HUES6 (cell line): Measurements from ENCODE around the gene KIFC1.
A peak's percentile ranks its signal among the peaks of the same experiment; 100 is the strongest.
"Not testable (repeated sequence)": the region's sequence is repeated elsewhere in the genome, so short reads cannot be mapped to it uniquely, and the experiment has no call there.

Source experiments
- H3K27ac ChIP-seq: 2 replicates; pipeline ENCODE4 v1.7.0; 2013; ENCODE audit warnings: low read depth, mild to moderate bottlenecking, low read length, inconsistent platforms
- H3K27me3 ChIP-seq: 2 replicates; pipeline ENCODE4 v1.6.1; 2013; ENCODE audit warnings: low read length; ENCODE audit not compliant: control insufficient read depth, insufficient read depth
- H3K36me3 ChIP-seq: 2 replicates; pipeline ENCODE4 v1.6.1; 2013; ENCODE audit warnings: low read length; ENCODE audit not compliant: control insufficient read depth, insufficient read depth
- H3K4me1 ChIP-seq: 2 replicates; pipeline ENCODE4 v1.6.1; 2013; ENCODE audit warnings: low read length; ENCODE audit not compliant: control insufficient read depth, insufficient read depth
- H3K4me3 ChIP-seq: 2 replicates; pipeline ENCODE4 v1.5.1; 2013; ENCODE audit warnings: low read depth, low read length
- H3K9ac ChIP-seq: one replicate; pipeline ENCODE4 v1.6.1; 2013; ENCODE audit warnings: mild to moderate bottlenecking, low read length
- H3K9me3 ChIP-seq: 2 replicates; pipeline ENCODE4 v1.6.1; 2013; ENCODE audit warnings: low read depth, low read length; ENCODE audit not compliant: control insufficient read depth, insufficient read depth

Gene KIFC1

DNA sequence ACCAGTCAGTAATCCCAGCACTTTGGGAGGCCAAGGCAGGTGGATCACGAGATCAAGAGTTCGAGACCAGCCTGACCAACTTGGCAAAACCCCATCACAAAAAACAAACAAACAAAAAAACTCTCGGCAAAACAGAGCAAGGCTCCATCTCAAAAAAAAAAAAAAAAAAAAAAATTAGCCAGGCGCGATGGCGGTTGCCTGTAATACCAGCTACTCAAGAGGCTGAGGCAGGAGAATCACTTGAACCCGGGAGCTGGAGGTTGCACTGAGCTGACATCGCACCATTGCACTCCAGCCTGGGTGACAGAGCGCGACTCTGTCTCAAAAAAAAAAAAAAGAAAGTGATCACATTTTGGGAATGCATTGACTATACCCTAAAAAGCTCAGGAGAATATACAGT lies 12.4 kb upstream of the KIFC1 start:
- H3K4me1 ChIP-seq, H3K27me3 ChIP-seq, H3K9me3 ChIP-seq, H3K36me3 ChIP-seq, H3K27ac ChIP-seq, H3K4me3 ChIP-seq, H3K9ac ChIP-seq: not testable (repeated sequence)

DNA sequence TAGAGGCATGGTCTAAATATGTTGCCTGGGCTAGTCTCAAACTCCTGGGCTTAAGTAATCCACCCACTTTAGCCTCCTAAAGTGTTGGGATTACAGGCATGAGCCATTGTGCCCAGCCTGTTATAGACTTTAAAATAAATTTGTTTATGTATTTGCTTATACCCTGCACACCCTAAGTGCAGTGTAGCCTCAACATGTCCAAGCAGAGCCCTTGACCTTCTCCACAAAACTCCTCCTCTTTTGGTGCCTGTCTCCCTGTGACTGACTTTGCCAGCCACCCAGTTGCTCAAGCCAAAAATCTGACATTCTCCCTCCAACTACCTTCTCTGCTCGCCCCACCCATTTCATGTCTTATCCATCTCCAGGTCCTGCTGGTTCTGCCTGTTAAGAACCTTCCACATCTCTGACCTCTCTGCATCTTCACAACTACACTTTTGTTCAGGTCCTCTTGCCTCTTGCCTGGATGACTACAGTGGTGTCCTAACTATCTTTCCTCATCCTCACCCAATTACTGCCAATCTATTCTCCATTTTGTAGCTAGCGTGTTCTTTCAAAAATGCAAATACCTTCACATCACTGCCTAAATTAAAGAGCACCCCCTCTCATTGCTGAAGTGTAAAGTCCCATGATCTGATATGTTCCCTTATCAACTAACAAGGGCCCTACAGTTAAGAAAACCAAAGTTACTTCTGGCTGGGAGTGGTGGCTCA lies 11.2 kb upstream of the KIFC1 start:
- Histone ChIP-seq H3K36me3 (no peaks in the 10 kb centered on the region), H3K4me3 (no peak overlapping the region), H3K9me3 (no peaks in the 10 kb centered on the region), H3K27me3 (no peaks in the 10 kb centered on the region), H3K27ac (no peak overlapping the region), H3K4me1 (peaks cover 4% of the 10 kb centered on the region; the same call in 1 of the 2 replicates), H3K9ac (no peak overlapping the region)

DNA sequence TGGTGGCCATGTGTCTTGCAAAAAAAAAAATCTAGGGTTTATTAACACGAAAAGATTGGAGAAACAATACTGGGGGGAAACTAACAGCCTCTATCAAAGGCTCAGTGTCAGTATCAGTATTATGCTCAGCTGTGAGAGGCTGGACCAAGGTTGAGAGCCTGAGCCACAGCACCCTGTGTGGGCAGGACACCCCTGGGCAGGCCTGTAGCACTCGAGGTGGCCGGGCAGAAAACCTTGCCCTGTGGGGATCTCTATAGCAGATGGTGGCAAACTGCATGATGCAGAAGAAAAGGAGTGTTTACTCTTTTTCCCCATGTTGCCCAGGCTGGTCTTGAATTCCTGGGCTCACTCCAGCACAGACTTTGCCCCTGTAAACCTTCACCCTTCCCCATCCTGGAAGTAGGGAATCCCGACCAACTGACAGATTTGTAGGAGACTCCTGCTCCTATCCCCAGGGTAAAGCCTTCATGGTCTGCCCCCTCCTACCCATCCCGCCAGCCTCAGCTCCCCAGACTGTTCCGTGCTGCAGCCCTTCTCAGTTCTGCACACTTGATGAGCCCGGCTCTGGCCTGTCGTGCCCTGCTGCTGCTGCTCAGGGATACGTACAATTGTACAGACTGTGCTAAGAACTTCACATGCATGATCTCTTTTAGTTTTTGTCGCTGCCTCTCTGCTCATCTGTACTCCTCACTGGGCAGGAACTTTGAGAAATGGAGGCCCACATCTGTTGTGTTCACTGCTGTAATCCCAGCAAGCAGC lies 8.0 kb upstream of the KIFC1 start:
- no peak overlapping the region for H3K9ac ChIP-seq
- no peaks in the 10 kb centered on the region for H3K27me3 ChIP-seq
- no peak overlapping the region for H3K4me3 ChIP-seq
- no peaks in the 10 kb centered on the region for H3K9me3 ChIP-seq
- no peaks in the 10 kb centered on the region for H3K36me3 ChIP-seq
- H3K27ac ChIP-seq, result no peak overlapping the region
- no peaks in the 10 kb centered on the region for H3K4me1 ChIP-seq

DNA sequence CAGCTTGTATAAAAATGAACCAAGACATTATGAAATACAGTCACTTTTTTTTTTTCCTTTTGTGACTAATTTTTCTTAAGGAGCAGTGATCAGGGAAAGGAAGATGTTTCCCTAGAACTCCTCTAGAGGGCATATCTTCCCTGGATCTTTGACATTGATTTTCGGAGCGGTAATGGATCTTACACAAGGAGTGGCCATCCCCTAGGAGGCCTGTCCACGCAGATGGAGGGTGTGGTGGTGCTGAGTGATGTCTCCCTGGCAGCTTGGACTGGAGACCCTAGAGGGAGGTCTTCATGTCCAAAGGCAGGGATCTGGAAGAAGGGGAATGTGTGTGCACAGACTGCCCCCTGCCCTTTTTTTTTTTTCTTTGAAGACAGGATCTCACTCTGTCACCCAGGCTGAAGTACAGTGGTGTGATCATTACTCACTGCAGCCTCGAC lies 7.0 kb upstream of the KIFC1 start:
- H3K4me3 ChIP-seq, result no peak overlapping the region
- no peak overlapping the region for H3K9ac ChIP-seq
- no peaks in the 10 kb centered on the region for H3K4me1 ChIP-seq
- no peak overlapping the region for H3K27ac ChIP-seq
- H3K9me3 ChIP-seq, result no peaks in the 10 kb centered on the region
- no peaks in the 10 kb centered on the region for H3K36me3 ChIP-seq
- no peaks in the 10 kb centered on the region for H3K27me3 ChIP-seq

DNA sequence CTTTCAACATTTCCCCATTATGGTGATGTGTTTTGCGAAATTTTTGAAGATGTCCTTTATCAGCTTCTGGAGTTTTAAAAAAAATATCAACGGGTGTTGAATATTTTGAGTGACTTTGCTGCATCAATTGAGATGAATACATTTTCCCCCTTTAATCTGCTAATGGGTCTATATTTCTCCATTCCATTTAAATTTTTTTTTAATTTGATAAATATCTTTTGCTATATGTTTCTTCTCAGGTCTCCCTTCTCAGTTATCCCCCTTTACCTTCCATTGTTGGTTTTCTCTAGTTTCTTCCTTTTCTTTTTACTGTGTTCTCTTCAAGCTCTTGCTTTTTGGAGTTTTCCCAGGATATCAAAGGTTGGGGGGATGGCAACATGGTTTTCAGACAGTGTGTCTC lies 1.4 kb upstream of the KIFC1 start:
- Histone ChIP-seq H3K9ac (no peak overlapping the region), H3K4me3 (no peak overlapping the region), H3K36me3 (peaks cover 5% of the 10 kb centered on the region; the same call in 1 of the 2 replicates), H3K27me3 (no peaks in the 10 kb centered on the region), H3K9me3 (no peaks in the 10 kb centered on the region), H3K4me1 (peaks cover 14% of the 10 kb centered on the region), H3K27ac (no peak overlapping the region)

DNA sequence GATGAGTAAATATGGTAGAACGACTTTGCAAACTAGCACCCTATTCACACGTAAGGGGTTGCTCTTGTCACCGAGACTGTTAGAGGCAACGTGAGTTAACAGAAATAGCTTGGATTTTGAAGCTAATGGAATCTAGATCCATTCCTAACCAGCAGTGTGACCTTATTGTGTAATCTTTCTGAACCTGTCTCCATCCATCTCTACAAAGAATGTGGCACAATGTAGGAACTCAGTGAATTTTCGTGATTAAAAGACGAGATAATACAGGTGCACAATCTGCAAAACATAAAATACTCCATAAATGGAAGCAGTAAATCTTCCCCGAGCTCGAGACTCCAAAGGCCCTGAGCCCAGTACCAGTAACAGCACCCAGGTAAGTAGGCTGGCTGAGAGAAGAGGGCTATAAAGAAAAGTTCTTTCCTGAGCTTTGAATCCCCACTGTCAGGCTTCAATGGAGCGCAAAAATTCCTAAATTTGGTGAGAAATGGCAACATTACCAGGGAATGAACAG lies 801 bp upstream of the KIFC1 start:
- Histone ChIP-seq H3K9ac (peak overlapping the region; percentile 78), H3K27ac (peak overlapping the region; percentile 76), H3K9me3 (no peaks in the 10 kb centered on the region), H3K4me1 (peaks cover 14% of the 10 kb centered on the region), H3K4me3 (peak overlapping the region; percentile 48), H3K27me3 (no peaks in the 10 kb centered on the region), H3K36me3 (peaks cover 8% of the 10 kb centered on the region; the same call in 1 of the 2 replicates)

DNA sequence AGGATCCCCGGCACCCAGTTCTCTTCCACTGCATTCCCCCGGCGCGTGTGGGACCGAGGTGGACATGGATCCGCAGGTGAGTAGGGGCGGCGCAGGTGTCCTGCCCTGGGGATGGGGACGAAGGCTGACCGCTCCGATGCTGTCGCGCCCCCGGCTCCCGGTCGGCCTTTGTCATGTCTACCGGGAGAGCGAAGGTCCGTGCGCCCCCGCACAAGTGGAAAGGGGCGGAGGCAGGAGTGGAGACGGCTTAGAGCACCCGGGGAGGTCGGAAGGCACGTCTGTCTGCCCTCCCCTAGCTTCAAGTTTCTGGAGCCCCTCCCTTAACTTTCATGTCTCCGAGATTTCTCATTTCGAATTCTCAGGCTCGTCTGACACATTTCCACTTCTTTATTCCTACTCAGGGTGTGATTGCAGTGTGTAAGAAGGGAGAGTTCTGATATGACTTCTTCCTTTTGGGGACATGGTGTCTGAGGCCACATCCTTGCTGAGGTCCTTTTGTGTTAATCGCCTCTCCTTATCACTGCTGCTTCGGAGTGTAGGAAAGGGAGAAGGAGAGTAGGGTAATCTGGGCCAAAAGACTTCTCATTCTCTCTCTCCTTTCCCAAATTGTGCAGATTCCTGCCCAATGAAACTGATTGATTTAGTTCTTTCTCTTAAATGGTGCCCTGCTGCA lies 435 bp downstream of the KIFC1 start:
- peaks cover 11% of the 10 kb centered on the region; the same call in 1 of the 2 replicates for H3K36me3 ChIP-seq
- H3K27me3 ChIP-seq, result no peaks in the 10 kb centered on the region
- H3K4me3 ChIP-seq, result peak overlapping the region; percentile 93
- peaks cover 14% of the 10 kb centered on the region for H3K4me1 ChIP-seq
- H3K9ac ChIP-seq, result peak overlapping the region; percentile 89
- peak overlapping the region; percentile 73; the same call in 1 of the 2 replicates for H3K27ac ChIP-seq
- H3K9me3 ChIP-seq, result no peaks in the 10 kb centered on the region

DNA sequence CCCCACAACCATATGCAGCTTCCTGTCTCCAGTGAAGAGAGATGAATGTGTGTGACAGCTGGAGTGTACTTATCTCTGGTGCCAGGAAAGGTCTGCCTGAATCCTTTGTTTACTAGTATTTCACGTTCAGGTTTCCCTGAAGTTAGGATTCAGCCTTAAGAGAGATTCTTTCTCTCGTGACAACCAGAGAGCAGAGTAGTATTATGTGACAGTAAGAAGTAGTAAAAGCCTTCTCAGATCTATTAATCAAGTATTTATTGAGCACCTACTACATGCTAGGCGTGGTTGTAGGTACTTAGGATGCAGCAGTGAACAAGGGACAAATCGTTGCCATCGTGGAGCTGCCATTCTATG lies 949 bp downstream of the KIFC1 start:
- Histone ChIP-seq H3K27me3 (no peaks in the 10 kb centered on the region), H3K9ac (peak overlapping the region; percentile 89), H3K36me3 (peaks cover 14% of the 10 kb centered on the region), H3K27ac (no peak overlapping the region), H3K9me3 (no peaks in the 10 kb centered on the region), H3K4me3 (peak overlapping the region; percentile 93), H3K4me1 (peaks cover 14% of the 10 kb centered on the region)

DNA sequence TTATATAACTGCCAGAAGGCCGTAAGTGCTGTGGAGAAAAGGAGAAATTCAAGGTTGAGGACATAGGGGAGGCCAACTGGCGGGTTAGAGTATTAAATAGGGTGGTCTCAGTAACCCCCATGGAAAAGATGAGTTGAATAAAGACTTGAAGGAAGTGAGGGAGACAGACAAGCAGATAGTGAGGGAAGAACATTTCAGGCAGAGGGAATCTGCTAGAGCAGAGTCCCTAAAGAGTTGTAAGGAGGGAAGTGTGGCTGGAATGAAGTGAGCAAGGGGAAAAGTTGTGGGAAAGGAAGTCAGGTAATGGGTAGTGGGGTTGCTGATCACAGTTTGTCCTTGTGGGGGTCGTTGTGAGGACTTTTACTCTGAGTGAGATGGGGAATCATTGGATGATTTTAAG lies 1.4 kb downstream of the KIFC1 start:
- Histone ChIP-seq H3K27me3 (no peaks in the 10 kb centered on the region), H3K27ac (no peak overlapping the region), H3K4me3 (peak overlapping the region; percentile 93), H3K36me3 (peaks cover 18% of the 10 kb centered on the region), H3K4me1 (peaks cover 14% of the 10 kb centered on the region), H3K9ac (peak overlapping the region; percentile 89), H3K9me3 (no peaks in the 10 kb centered on the region)

DNA sequence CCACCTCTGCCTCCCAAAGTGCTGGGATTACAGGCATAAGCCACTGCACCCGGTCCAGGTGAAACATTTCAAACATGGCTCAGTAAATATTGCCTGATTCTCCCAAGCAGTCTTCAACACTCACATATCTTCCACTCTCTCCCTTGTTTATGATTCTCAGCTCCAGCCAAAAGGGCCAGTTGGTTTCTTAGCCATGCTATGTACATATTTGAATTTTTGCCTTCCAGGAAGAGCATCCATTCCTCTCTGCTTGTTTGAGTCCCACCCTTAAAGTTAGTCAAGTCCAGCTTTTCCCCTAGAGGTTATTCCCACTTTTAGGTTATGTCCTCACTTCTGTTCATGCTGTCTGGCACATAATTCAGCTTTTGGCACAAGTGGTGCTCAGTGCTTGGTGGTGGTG lies 5.9 kb downstream of the KIFC1 start:
- Histone ChIP-seq H3K9ac (no peak overlapping the region), H3K4me1 (peaks cover 7% of the 10 kb centered on the region; the same call in 1 of the 2 replicates), H3K27me3 (no peaks in the 10 kb centered on the region), H3K9me3 (no peaks in the 10 kb centered on the region), H3K4me3 (no peak overlapping the region), H3K27ac (no peak overlapping the region), H3K36me3 (peaks cover 56% of the 10 kb centered on the region)

DNA sequence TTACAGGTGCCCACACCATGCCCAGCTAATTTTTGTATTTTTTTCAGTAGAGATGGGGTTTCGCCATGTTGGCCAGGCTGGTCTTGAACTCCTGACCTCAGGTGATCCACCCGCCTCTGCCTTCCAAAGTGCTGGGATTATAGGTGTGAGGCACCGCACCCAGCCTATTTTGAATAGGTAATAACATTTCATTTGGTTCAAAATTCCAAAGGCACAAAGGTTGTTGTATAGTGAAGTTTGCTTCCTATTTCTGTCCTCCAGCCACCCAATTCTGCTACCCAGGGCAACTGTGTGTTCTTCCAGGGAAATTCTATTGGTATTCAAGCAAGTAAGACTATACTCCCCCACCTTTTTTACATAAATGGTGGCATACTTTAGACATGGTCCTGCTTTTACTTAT lies 7.0 kb downstream of the KIFC1 start:
- not testable (repeated sequence) for H3K4me3 ChIP-seq, H3K27me3 ChIP-seq, H3K27ac ChIP-seq, H3K9me3 ChIP-seq, H3K9ac ChIP-seq, H3K4me1 ChIP-seq
- peaks cover 67% of the 10 kb centered on the region for H3K36me3 ChIP-seq
